ENCODE data around the gene ENTPD6.

Gene ENTPD6

GRCh38 chr20:25248786-25249172, 53.3 kb downstream of the ENTPD6 start:
- TF ChIP-seq MAX (IDR thresholded peaks at IDR 0.05), result no peak
- TF ChIP-seq NFIC (IDR thresholded peaks at IDR 0.05), result no peak
- TF ChIP-seq YY1 (IDR thresholded peaks at IDR 0.05; ENCODE audit: low read depth), result no peak
- TF ChIP-seq EGR1 (IDR thresholded peaks at IDR 0.05), result no peak
- TF ChIP-seq CEBPB (IDR thresholded peaks at IDR 0.05), result no peak
- no peak for TF ChIP-seq TAF1 (IDR thresholded peaks at IDR 0.05; ENCODE audit: low read depth)
- TF ChIP-seq FOXM1 (IDR thresholded peaks at IDR 0.05; ENCODE audit: borderline replicate concordance, low read depth), result no peak
- no peak for TF ChIP-seq ZBTB7A (IDR thresholded peaks at IDR 0.05; ENCODE audit: low read depth)
- no peak for TF ChIP-seq TEAD4 (IDR thresholded peaks at IDR 0.05)
- TF ChIP-seq CREB1 (IDR thresholded peaks at IDR 0.05; ENCODE audit: low read depth), result no peak
- TF ChIP-seq TCF12 (IDR thresholded peaks at IDR 0.05; ENCODE audit: low read depth), result no peak
- TF ChIP-seq EP300 (IDR thresholded peaks at IDR 0.05; ENCODE audit: borderline replicate concordance), result no peak
- TF ChIP-seq, protein P1, sequence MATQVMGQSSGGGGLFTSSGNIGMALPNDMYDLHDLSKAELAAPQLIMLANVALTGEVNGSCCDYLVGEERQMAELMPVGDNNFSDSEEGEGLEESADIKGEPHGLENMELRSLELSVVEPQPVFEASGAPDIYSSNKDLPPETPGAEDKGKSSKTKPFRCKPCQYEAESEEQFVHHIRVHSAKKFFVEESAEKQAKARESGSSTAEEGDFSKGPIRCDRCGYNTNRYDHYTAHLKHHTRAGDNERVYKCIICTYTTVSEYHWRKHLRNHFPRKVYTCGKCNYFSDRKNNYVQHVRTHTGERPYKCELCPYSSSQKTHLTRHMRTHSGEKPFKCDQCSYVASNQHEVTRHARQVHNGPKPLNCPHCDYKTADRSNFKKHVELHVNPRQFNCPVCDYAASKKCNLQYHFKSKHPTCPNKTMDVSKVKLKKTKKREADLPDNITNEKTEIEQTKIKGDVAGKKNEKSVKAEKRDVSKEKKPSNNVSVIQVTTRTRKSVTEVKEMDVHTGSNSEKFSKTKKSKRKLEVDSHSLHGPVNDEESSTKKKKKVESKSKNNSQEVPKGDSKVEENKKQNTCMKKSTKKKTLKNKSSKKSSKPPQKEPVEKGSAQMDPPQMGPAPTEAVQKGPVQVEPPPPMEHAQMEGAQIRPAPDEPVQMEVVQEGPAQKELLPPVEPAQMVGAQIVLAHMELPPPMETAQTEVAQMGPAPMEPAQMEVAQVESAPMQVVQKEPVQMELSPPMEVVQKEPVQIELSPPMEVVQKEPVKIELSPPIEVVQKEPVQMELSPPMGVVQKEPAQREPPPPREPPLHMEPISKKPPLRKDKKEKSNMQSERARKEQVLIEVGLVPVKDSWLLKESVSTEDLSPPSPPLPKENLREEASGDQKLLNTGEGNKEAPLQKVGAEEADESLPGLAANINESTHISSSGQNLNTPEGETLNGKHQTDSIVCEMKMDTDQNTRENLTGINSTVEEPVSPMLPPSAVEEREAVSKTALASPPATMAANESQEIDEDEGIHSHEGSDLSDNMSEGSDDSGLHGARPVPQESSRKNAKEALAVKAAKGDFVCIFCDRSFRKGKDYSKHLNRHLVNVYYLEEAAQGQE (IDR thresholded peaks at IDR 0.05; ENCODE audit: low read depth), result no peak

DNA sequence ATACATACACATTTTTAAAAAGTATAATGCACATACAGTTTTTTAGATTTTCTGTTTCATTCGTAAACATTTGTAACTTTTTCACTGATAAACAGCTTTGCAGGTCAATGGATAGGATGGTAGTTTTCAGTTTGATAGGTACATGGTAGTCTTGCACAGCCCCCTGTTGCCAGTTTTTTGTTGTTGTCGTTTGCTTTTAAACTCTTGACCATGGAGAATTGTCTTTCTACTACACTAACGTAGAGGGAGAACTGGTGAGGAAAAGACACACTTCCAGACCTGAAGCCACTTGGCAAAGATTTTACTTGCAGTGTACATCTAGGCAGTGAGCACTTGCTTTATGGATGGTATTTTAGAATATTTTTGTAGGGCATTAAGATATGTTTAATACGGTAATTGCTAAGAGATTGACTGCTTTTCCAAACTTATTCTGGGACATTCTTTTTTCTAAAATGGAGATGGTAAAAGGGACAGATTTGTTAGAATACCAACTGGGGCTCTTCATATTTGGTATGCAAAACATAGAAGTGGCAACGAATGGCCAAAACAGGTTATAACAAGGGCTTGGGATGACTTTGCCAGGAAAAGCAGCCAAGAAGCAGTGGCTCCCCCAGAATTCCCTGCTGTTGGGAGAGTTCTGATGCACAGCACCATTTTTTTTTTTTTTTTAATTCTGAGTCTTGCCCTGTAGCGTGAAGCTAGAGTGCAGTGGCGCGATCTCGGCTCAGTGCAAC, 53.9 kb downstream of the ENTPD6 start:
- TF ChIP-seq FOXM1 (IDR thresholded peaks at IDR 0.05; ENCODE audit: borderline replicate concordance, low read depth), result no peak
- TF ChIP-seq MAX (IDR thresholded peaks at IDR 0.05), result no peak
- TF ChIP-seq, protein P2, sequence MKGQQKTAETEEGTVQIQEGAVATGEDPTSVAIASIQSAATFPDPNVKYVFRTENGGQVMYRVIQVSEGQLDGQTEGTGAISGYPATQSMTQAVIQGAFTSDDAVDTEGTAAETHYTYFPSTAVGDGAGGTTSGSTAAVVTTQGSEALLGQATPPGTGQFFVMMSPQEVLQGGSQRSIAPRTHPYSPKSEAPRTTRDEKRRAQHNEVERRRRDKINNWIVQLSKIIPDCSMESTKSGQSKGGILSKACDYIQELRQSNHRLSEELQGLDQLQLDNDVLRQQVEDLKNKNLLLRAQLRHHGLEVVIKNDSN (IDR thresholded peaks at IDR 0.05), result no peak
- TF ChIP-seq CEBPB (IDR thresholded peaks at IDR 0.05), result no peak
- TF ChIP-seq EGR1 (IDR thresholded peaks at IDR 0.05), result no peak
- TF ChIP-seq, protein P1 (IDR thresholded peaks at IDR 0.05; ENCODE audit: low read depth), result no peak
- no peak for TF ChIP-seq TEAD4 (IDR thresholded peaks at IDR 0.05)
- TF ChIP-seq TCF12 (IDR thresholded peaks at IDR 0.05; ENCODE audit: low read depth), result no peak
- no peak for TF ChIP-seq YY1 (IDR thresholded peaks at IDR 0.05; ENCODE audit: low read depth)
- no peak for TF ChIP-seq TAF1 (IDR thresholded peaks at IDR 0.05; ENCODE audit: low read depth)
- TF ChIP-seq EP300 (IDR thresholded peaks at IDR 0.05; ENCODE audit: borderline replicate concordance), result no peak
- no peak for TF ChIP-seq RAD21 (IDR thresholded peaks at IDR 0.05; ENCODE audit: low read depth)
- no peak for TF ChIP-seq NFIC (IDR thresholded peaks at IDR 0.05)
- no peak for TF ChIP-seq ZBTB7A (IDR thresholded peaks at IDR 0.05; ENCODE audit: low read depth)
- no peak for TF ChIP-seq CREB1 (IDR thresholded peaks at IDR 0.05; ENCODE audit: low read depth)

- TF ChIP-seq ZBTB7A (IDR thresholded peaks at IDR 0.05; ENCODE audit: low read depth), result no peak
- no peak for TF ChIP-seq TAF1 (IDR thresholded peaks at IDR 0.05; ENCODE audit: low read depth)
- no peak for TF ChIP-seq EGR1 (IDR thresholded peaks at IDR 0.05)
- no peak for TF ChIP-seq FOXM1 (IDR thresholded peaks at IDR 0.05; ENCODE audit: borderline replicate concordance, low read depth)
- TF ChIP-seq, protein P1 (IDR thresholded peaks at IDR 0.05; ENCODE audit: low read depth), result no peak
- no peak for TF ChIP-seq NFIC (IDR thresholded peaks at IDR 0.05)
- TF ChIP-seq RAD21 (IDR thresholded peaks at IDR 0.05; ENCODE audit: low read depth), result no peak
- TF ChIP-seq TCF12 (IDR thresholded peaks at IDR 0.05; ENCODE audit: low read depth), result no peak
- no peak for TF ChIP-seq CREB1 (IDR thresholded peaks at IDR 0.05; ENCODE audit: low read depth)
- no peak for TF ChIP-seq YY1 (IDR thresholded peaks at IDR 0.05; ENCODE audit: low read depth)
- TF ChIP-seq, protein P2 (IDR thresholded peaks at IDR 0.05), result no peak
- no peak for TF ChIP-seq MAX (IDR thresholded peaks at IDR 0.05)
- no peak for TF ChIP-seq EP300 (IDR thresholded peaks at IDR 0.05; ENCODE audit: borderline replicate concordance)
- TF ChIP-seq CEBPB (IDR thresholded peaks at IDR 0.05), result no peak
- TF ChIP-seq TEAD4 (IDR thresholded peaks at IDR 0.05), result no peak
Measured at GRCh38 chr20:25250508-25250907, 55.0 kb downstream of the ENTPD6 start.
